BE2C (cell line): Measurements from ENCODE around the gene NFATC2.

ENCODE experiments used
- DNase-seq: peaks from one replicate; pipeline ENCODE4 v3.0.0-alpha.2; 2020
- H3K27me3 ChIP-seq: fragments of 250-450 bp; sonication (Bioruptor Pico); 2 replicates; pipeline ENCODE4 v1.5.1; 2020; ENCODE audit warnings: mild to moderate bottlenecking
- H3K36me3 ChIP-seq: fragments of 250-450 bp; sonication (Bioruptor Pico); 2 replicates; pipeline ENCODE4 v1.5.1; 2020; ENCODE audit warnings: mild to moderate bottlenecking
- H3K4me1 ChIP-seq: fragments of 250-450 bp; sonication (Bioruptor Pico); 2 replicates; pipeline ENCODE4 v1.5.1; 2020
- H3K4me3 ChIP-seq: 2 replicates; pipeline ENCODE4 v1.5.1; 2011; ENCODE audit warnings: low read depth, low read length
- H3K9me3 ChIP-seq: fragments of 250-450 bp; sonication (Bioruptor Pico); 2 replicates; pipeline ENCODE4 v1.5.1; 2020
- CTCF ChIP-seq: IDR thresholded peaks from 2 replicates; pipeline ENCODE4 v1.5.1; 2012; ENCODE audit warnings: mild to moderate bottlenecking, low read depth, low read length

NFATC2 gene

GRCh38 chr20:51398083-51398482 lies 144.4 kb downstream of the NFATC2 start:
- Histone ChIP-seq H3K4me1 (no peaks in the 10 kb centered on the region), H3K4me3 (no peak overlapping the region), H3K36me3 (no peaks in the 10 kb centered on the region), H3K27me3 (peaks cover 9% of the 10 kb centered on the region), H3K9me3 (no peaks in the 10 kb centered on the region)
- no peak for TF ChIP-seq CTCF
- DNase-seq: no peak

- no peak overlapping the region for H3K4me3 ChIP-seq
- peaks cover 19% of the 10 kb centered on the region for H3K27me3 ChIP-seq
- H3K36me3 ChIP-seq: no peaks in the 10 kb centered on the region
- DNase-seq: no peak
- no peaks in the 10 kb centered on the region for H3K9me3 ChIP-seq
- no peak for TF ChIP-seq CTCF
- no peaks in the 10 kb centered on the region for H3K4me1 ChIP-seq
These were observed 145.4 kb downstream of the NFATC2 start for GRCh38 chr20:51397137-51397536.

GRCh38 chr20:51396365-51396909 lies 146.1 kb downstream of the NFATC2 start:
- Histone ChIP-seq H3K4me1 (no peaks in the 10 kb centered on the region), H3K9me3 (no peaks in the 10 kb centered on the region), H3K36me3 (no peaks in the 10 kb centered on the region), H3K4me3 (no peak overlapping the region), H3K27me3 (peaks cover 22% of the 10 kb centered on the region)
- no peak for DNase-seq
- no peak for TF ChIP-seq CTCF

GRCh38 chr20:51394706-51395105 lies 147.8 kb downstream of the NFATC2 start:
- DNase-seq: no peak
- Histone ChIP-seq H3K4me1 (no peaks in the 10 kb centered on the region), H3K27me3 (peaks cover 22% of the 10 kb centered on the region), H3K36me3 (no peaks in the 10 kb centered on the region), H3K9me3 (no peaks in the 10 kb centered on the region), H3K4me3 (no peak overlapping the region)
- TF ChIP-seq CTCF: no peak

- Histone ChIP-seq H3K4me1 (no peaks in the 10 kb centered on the region), H3K27me3 (peaks cover 25% of the 10 kb centered on the region), H3K36me3 (no peaks in the 10 kb centered on the region), H3K4me3 (no peak overlapping the region), H3K9me3 (no peaks in the 10 kb centered on the region)
- no peak for TF ChIP-seq CTCF
- DNase-seq: no peak
These were observed 148.9 kb downstream of the NFATC2 start for GRCh38 chr20:51393571-51393970.

GRCh38 chr20:51392614-51393186 lies 149.8 kb downstream of the NFATC2 start:
- DNase-seq: no peak
- Histone ChIP-seq H3K9me3 (no peaks in the 10 kb centered on the region), H3K4me1 (no peaks in the 10 kb centered on the region), H3K27me3 (peaks cover 25% of the 10 kb centered on the region), H3K36me3 (no peaks in the 10 kb centered on the region), H3K4me3 (no peak overlapping the region)
- no peak for TF ChIP-seq CTCF
